Activated naive CD4-positive, alpha-beta T cell treated with anti-CD3 and anti-CD28 coated beads for 36 hours (primary cell): ENCODE results near the gene WDR62. TPM values are rescaled to one million over a fixed set of nuclear protein-coding genes. Genes with fewer than 3 reads are reported as not detected.

Experiments used
- CTCF ChIA-PET: fragments of 350-600 bp; sonication (Branson Sonifier 250); formaldehyde crosslinking; loops from one replicate; lab custom pipeline; 2021; ENCODE audit warnings: antibody characterized with exemption; lab: Charles Lee
- DNase-seq: peaks from one replicate; pipeline ENCODE4 v3.0.0-alpha.2; 2020
- H3K27ac Mint-ChIP-seq: one replicate; pipeline ENCODE4 v1.8.0; 2021; ENCODE audit warnings: mild to moderate bottlenecking, mixed read lengths
- H3K27me3 Mint-ChIP-seq: one replicate; pipeline ENCODE4 v1.8.0; 2021; ENCODE audit warnings: low read depth, mixed read lengths
- H3K36me3 Mint-ChIP-seq: one replicate; pipeline ENCODE4 v1.8.0; 2021; ENCODE audit warnings: low read depth, mixed read lengths
- H3K4me1 Mint-ChIP-seq: one replicate; pipeline ENCODE4 v1.8.0; 2021; ENCODE audit warnings: low read depth, mixed read lengths
- H3K4me3 Mint-ChIP-seq: one replicate; pipeline ENCODE4 v1.8.0; 2021; ENCODE audit warnings: mild to moderate bottlenecking, moderate library complexity, mixed read lengths
- H3K9me3 Mint-ChIP-seq: one replicate; pipeline ENCODE4 v1.8.0; 2021; ENCODE audit warnings: mixed read lengths
- intact Hi-C: fragments of 100-400 bp; cut with micrococcal nuclease; formaldehyde crosslinking; loops from one replicate; pipeline ENCODE4 v1.15.1; 2023
- total RNA-seq, 2 experiments: library from RNA; stranded (reverse); gene quantifications; one replicate each; pipeline ENCODE4 v1.2.3, GENCODE V29; 2021

WDR62 gene
- total RNA-seq, 2 experiments from 2014 or later, result 23.7 to 25.6 TPM

DNA sequence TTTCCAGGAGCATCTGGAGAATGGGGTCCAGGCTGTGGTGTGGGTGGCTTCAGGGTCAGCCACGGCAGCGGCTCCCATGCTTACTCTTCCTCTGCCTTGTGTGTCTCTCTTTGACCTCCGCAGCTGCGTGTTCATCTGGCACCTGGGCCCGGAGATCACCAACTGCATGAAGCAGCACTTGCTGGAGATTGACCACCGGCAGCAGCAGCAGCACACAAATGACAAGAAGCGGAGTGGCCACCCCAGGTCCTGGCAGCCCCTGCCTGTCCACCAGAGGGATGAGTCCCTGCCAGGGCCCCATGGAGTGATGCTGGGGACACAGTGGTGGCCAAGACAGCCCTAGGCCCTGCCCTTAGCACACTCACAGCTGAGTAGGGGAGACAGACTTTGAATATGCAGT is 37.9 kb downstream of the WDR62 start:
- no peaks in the 10 kb centered on the region for H3K9me3 Mint-ChIP-seq
- no peak overlapping the region for H3K27ac Mint-ChIP-seq
- peaks cover 12% of the 10 kb centered on the region for H3K4me1 Mint-ChIP-seq
- no peak for DNase-seq
- peaks cover 41% of the 10 kb centered on the region for H3K36me3 Mint-ChIP-seq
- intact Hi-C loops, result no loop called here
- CTCF ChIA-PET, result no interaction called here
- H3K27me3 Mint-ChIP-seq, result no peaks in the 10 kb centered on the region
- no peak overlapping the region for H3K4me3 Mint-ChIP-seq

DNA sequence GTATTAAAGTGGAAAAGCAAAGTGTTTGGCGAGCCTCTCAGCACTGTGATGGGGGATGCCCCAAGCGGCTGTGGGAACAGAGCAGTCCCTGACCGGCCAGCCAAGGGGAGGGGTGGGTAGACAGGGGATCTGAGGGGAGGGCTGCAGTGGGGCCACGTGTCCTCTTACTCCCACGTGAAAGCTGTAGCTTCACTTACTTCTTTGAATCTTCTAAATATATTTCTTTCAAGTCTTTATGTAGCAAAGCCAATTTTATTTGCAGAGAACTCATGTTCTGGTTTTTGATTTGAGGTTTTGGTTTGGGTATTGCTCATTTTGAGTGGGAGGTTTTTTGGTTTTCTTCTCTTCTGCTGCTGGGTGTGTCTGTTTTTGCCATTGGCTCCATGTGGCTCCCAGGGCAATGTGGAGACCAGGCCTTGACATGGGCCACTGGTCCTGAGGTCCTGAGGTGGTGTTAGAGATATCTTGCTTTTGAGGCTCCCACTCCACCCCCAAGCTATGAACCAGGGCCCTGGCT is 38.5 kb downstream of the WDR62 start:
- peaks cover 38% of the 10 kb centered on the region for H3K36me3 Mint-ChIP-seq
- intact Hi-C loops, result no loop called here
- CTCF ChIA-PET, result no interaction called here

DNA sequence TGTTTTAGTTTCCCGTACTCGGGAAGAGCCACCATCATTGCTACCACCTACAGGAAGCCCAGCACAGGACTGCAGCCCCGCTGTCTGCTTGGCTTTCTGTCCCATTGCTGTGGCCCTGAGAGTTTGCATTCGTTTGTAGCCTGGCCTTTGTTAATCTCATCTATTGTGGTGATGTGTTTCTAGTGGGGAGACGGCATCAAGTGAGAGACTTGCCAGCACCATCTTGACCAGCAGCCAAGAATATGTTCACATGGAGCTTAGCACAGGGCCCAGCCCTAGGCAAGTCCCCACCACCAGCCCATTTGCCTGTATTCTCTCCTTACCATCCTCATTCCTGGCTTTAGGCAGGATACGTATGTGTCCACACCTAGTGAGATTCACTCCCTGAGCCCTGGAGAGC is 39.0 kb downstream of the WDR62 start:
- CTCF ChIA-PET, result no interaction called here
- Mint-ChIP-seq H3K27ac (no peak overlapping the region), H3K27me3 (no peaks in the 10 kb centered on the region), H3K9me3 (no peaks in the 10 kb centered on the region), H3K4me3 (no peak overlapping the region), H3K36me3 (peaks cover 39% of the 10 kb centered on the region), H3K4me1 (peaks cover 12% of the 10 kb centered on the region)
- no peak for DNase-seq
- intact Hi-C loops, result no loop called here

More for the DNA sequence above, 38.5 kb downstream of the WDR62 start:
- Mint-ChIP-seq H3K4me1 (peaks cover 12% of the 10 kb centered on the region), H3K9me3 (no peaks in the 10 kb centered on the region), H3K27me3 (no peaks in the 10 kb centered on the region), H3K27ac (peak overlapping the region; percentile 31), H3K4me3 (no peak overlapping the region)
- peak; percentile 19 for DNase-seq

DNA sequence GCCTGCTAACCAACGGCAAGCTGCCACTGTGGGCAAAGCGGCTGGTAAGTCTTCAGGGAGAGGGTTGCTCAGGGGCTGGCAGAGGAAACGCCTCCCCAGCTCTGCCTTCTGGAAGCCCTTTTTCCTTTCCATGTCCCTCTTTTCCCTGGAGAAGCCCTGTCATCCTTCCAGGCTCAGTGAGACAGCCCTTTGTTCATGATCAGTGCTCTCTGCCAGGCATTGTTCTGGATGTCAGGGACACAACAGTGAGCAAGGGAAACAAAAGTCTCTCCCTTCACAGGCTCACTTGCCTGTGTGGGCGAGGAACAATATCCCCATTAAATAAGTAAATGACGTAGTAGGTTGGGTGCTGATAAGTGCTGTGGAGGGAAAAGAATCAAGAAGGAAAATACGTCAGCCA is 42.3 kb downstream of the WDR62 start:
- intact Hi-C loops, result no loop called here
- no peak for DNase-seq
- Mint-ChIP-seq H3K4me1 (peaks cover 12% of the 10 kb centered on the region), H3K9me3 (no peaks in the 10 kb centered on the region), H3K27ac (no peak overlapping the region), H3K4me3 (no peak overlapping the region), H3K36me3 (peaks cover 30% of the 10 kb centered on the region), H3K27me3 (no peaks in the 10 kb centered on the region)
- CTCF ChIA-PET, result no interaction called here

DNA sequence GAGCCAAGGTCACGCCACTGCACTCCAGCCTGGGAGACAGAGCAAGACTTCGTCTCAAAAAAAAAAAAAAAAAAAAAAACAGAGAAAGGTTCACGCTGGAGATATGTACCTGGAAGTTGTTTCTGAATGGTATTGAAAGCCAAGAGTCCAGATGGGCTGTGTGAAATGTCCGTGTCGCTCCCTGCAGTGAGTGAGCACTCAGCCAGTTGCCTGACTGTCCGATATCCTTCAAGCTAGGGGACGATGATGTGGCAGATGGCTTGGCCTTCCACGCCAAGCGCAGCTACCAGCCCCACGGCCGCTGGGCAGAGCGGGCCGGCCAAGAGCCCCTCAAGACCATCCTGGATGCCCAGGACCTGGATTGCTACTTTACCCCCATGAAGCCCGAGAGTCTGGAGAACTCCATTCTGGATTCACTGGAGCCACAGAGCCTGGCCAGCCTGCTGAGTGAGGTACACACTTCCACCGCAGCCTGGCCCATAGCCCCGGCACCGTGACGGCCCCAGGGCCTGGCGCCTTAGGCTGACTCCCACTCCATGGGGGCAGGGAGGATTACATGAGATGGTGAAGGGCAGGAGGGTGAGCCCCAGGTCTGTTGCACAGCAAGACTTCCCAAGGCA is 44.6 kb downstream of the WDR62 start:
- Mint-ChIP-seq H3K4me3 (no peak overlapping the region), H3K4me1 (no peaks in the 10 kb centered on the region), H3K27me3 (no peaks in the 10 kb centered on the region), H3K36me3 (peaks cover 17% of the 10 kb centered on the region), H3K27ac (no peak overlapping the region), H3K9me3 (no peaks in the 10 kb centered on the region)
- intact Hi-C loops, result no loop called here
- no peak for DNase-seq
- CTCF ChIA-PET, result no interaction called here

DNA sequence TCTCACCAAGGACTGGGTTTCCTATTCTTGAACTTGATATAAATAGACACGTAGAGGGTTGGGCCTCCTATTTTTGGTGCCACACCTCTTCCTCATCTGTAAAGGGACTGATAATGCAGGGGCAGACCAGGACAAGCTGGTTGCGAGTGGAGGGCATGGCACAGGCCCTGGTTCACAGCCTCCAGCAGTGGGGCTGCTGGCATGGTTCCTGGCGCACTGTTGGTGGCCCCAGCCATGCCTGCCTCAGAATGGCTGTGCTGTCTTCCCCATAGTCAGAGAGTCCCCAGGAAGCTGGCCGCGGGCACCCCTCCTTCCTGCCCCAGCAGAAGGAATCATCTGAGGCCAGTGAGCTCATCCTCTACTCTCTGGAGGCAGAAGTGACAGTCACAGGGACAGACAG is 45.8 kb downstream of the WDR62 start:
- Mint-ChIP-seq H3K4me1 (no peaks in the 10 kb centered on the region), H3K4me3 (no peak overlapping the region), H3K36me3 (peaks cover 17% of the 10 kb centered on the region), H3K27ac (no peak overlapping the region), H3K27me3 (no peaks in the 10 kb centered on the region), H3K9me3 (no peaks in the 10 kb centered on the region)
- no peak for DNase-seq
- CTCF ChIA-PET, result no interaction called here
- intact Hi-C loops, result no loop called here

DNA sequence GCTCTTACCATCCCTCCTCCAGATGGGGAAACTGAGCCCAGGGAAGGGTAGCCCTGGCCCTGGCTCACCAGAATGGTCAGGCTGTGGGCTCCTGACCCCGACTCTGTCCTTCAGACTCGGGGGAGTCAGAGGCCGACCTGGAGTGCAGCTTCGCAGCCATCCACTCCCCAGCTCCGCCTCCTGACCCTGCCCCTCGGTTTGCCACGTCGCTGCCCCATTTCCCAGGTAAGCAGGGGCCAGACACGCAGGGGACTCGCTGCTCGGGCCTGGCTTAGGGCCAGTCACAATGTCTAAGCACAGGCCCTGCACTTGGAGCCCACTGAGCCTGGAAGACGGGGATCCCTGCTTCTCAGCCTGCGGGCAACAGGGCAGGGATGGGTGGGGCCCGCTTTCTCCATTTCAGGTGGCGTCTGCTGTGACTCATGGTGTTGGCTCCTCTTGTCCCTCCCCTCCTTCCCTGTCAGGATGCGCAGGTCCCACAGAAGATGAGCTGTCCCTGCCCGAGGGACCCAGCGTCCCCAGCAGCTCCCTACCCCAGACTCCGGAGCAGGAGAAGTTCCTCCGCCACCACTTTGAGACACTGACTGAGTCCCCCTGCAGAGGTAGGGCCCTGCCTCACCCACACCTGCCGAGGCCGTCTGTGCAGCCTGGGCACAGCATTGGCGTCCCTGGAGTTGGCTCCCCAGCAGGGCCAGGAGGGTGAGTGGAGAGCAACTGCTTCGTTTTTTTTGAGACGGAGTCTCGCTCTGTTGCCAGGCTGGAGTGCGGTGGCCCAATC is 47.0 kb downstream of the WDR62 start:
- Mint-ChIP-seq H3K27me3 (no peaks in the 10 kb centered on the region), H3K9me3 (no peaks in the 10 kb centered on the region), H3K27ac (no peak overlapping the region), H3K36me3 (peaks cover 22% of the 10 kb centered on the region), H3K4me3 (no peak overlapping the region), H3K4me1 (no peaks in the 10 kb centered on the region)
- no peak for DNase-seq
- intact Hi-C loops, result no loop called here
- CTCF ChIA-PET, result no interaction called here

DNA sequence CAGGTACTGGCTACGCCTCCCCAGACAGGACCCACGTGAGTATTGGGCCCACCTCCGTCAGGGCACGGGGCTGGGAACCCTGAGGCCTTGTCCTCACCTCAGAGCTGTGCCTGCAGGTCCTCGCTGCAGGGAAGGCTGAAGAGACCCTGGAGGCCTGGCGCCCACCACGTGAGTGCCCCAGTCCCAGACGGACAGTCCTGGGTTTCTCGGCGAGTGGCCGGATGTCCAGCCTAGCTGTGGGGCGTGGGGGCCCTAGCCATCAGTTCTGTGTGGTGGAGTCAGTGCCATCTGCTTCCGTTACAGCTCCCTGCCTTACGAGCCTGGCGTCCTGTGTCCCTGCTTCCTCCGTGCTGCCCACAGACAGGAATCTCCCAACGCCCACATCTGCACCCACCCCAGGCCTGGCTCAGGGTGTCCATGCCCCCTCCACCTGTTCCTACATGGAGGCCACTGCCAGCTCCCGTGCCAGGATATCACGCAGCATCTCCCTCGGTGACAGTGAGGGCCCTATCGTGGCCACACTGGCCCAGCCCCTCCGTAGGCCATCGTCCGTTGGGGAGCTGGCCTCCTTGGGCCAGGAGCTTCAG is 48.4 kb downstream of the WDR62 start:
- Mint-ChIP-seq H3K4me3 (no peak overlapping the region), H3K27me3 (no peaks in the 10 kb centered on the region), H3K9me3 (no peaks in the 10 kb centered on the region), H3K36me3 (peaks cover 19% of the 10 kb centered on the region), H3K27ac (no peak overlapping the region), H3K4me1 (no peaks in the 10 kb centered on the region)
- no peak for DNase-seq
- intact Hi-C loops, result no loop called here
- CTCF ChIA-PET, result interaction anchor here (0.6 kb wide), 1 partner anchor 23 kb away, joined by 3 read pairs; no protein-coding TSS in a partner anchor

DNA sequence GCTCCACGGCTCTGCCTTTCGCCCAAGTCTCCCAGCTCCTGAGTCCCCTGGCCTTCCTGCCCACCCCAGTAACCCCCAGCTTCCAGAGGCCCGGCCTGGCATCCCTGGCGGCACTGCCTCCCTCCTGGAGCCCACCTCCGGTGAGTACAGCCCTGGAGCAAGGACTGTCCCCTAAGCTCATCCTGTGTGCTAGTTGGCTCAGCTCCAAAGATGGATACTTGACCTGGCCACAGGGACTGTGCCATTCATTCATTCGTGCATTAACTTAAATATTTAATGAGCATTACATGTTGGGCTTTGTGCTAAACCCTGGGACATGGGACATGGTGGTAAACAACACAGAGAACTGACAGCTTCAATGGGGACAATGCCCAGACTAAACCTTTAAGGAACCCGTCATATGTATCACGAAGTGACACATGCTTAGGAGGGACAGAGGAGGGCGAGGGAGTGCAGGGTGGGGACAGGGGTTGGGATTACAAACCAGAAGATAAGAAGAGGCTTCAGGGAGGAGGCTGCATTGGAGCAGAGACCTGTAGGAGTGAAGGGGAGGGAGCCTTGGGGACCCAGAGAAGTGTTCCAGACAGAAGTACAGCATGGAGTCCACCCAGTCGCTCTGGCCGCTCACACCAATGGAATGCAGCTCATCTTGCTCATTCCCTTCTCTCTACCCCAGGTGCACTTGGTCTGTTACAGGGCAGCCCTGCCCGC is 49.3 kb downstream of the WDR62 start:
- intact Hi-C loops, result no loop called here

DNA sequence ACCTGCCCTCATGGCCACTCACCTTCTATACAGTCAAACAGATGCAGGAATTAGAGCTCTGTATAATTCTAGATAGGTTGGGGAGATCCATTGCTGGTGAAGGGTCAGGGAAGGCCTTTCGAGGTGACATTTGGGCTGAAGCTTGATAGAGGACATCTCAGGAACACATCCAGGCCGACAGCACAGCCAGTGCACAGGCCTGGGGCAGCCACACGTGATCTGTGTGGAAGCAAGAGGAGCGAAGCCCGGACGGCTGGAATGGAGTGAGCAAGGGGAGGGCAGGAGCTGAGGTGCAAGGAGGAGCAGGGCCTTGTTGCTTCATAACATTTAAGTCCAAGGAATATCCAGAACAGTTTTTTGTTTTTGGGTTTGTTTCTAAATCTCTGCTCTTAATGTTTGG is 51.7 kb downstream of the WDR62 start:
- Mint-ChIP-seq H3K27ac (no peak overlapping the region), H3K27me3 (no peaks in the 10 kb centered on the region), H3K4me3 (no peak overlapping the region), H3K36me3 (peaks cover 13% of the 10 kb centered on the region), H3K9me3 (no peaks in the 10 kb centered on the region), H3K4me1 (no peaks in the 10 kb centered on the region)
- intact Hi-C loops, result no loop called here
- CTCF ChIA-PET, result no interaction called here
- DNase-seq, result no peak

More for the DNA sequence above, 49.3 kb downstream of the WDR62 start:
- CTCF ChIA-PET, result interaction anchor here (0.6 kb wide), 1 partner anchor 23 kb away, joined by 3 read pairs; no protein-coding TSS in a partner anchor
- no peaks in the 10 kb centered on the region for H3K9me3 Mint-ChIP-seq
- H3K27me3 Mint-ChIP-seq, result no peaks in the 10 kb centered on the region
- no peak overlapping the region for H3K27ac Mint-ChIP-seq
- DNase-seq, result no peak
- H3K36me3 Mint-ChIP-seq, result peaks cover 15% of the 10 kb centered on the region
- H3K4me3 Mint-ChIP-seq, result no peak overlapping the region
- no peaks in the 10 kb centered on the region for H3K4me1 Mint-ChIP-seq

DNA sequence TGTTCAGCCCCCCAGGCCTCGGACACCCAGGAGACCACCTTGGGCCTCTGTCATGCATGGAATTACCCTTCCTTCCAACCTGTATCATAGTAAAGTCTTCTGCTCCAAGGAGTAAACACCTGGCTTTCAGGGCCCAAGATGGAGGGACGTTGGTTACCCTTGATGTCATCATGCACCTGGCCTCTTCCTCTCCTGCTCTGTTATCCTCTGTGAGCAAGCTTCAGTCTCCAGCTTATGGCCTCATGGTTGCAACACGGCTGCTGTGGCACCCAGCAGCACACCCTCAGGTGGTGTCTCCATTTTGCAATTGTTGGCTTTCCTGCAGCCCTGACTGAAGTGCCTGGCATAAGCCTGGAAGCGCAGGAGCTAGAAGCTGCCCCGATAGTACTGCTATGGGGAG is 52.3 kb downstream of the WDR62 start:
- no peaks in the 10 kb centered on the region for H3K9me3 Mint-ChIP-seq
- no peak overlapping the region for H3K4me3 Mint-ChIP-seq
- DNase-seq, result no peak
- H3K27me3 Mint-ChIP-seq, result no peaks in the 10 kb centered on the region
- CTCF ChIA-PET, result no interaction called here
- intact Hi-C loops, result no loop called here
- H3K36me3 Mint-ChIP-seq, result peaks cover 13% of the 10 kb centered on the region
- no peaks in the 10 kb centered on the region for H3K4me1 Mint-ChIP-seq
- H3K27ac Mint-ChIP-seq, result no peak overlapping the region

DNA sequence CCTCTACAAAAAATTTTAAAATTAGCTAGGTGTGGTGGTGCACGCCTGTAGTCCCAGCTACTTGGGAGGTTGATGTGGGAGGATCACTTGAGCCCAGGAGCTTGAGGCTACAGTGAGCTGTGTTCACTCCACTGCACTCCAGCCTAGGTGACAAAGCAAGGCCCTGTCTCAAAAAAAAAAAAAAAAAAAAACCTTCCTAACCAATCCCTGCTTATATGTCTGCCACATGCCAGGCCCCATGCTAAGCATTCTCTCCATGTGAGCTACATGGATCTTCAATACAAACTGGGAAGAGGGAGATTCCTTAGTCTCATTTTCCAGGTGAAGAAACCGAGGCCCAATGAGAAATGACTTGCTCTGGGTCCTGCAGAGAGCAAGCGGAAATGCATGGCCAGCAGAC is 54.0 kb downstream of the WDR62 start:
- CTCF ChIA-PET, result no interaction called here
- intact Hi-C loops, result no loop called here
- no peaks in the 10 kb centered on the region for H3K9me3 Mint-ChIP-seq
- peaks cover 17% of the 10 kb centered on the region for H3K36me3 Mint-ChIP-seq
- H3K4me1 Mint-ChIP-seq, result peaks cover 9% of the 10 kb centered on the region
- no peak overlapping the region for H3K27ac Mint-ChIP-seq
- no peak overlapping the region for H3K4me3 Mint-ChIP-seq
- DNase-seq, result no peak
- no peaks in the 10 kb centered on the region for H3K27me3 Mint-ChIP-seq
